ENCODE results near the gene POGLUT2. TPM values are rescaled to one million over a fixed set of nuclear protein-coding genes. Genes with fewer than 3 reads are reported as not detected.

Gene POGLUT2
- total and polyA plus RNA-seq, 2 experiments from 2014 or later: 15.7 to 23.1 TPM

DNA sequence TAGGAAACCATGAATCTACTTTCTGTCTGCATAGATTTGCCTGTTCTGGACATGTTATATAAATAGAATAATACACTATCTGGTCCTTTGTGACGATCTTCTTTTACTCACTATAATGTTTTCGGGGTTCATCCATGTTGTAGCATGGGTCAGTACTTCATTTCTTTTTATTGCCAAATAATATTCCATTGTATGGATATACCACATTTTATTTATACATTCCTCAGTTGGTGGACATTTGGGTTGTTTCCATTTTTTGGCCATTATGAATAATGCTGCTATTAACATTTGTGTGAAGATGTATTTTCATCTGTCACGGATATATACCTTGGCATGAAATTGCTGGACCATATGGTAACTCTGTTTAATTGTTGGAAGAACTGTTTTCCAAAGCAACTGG, 6.9 kb upstream of the POGLUT2 start:
- Histone ChIP-seq H3K36me3 (peaks cover 4% of the 10 kb centered on the region), H3K4me3 (no peak overlapping the region)

GRCh38 chr13:102800145-102801041, 1.6 kb upstream of the POGLUT2 start:
- Histone ChIP-seq H3K4me1 (ENCODE audit: low read depth) (peaks cover 4% of the 10 kb centered on the region), H3K9me3 (ENCODE audit: low read depth) (no peaks in the 10 kb centered on the region), H3K27me3 (no peaks in the 10 kb centered on the region), H3K27ac (no peak overlapping the region), H3K4me3 (peak overlapping the region; percentile 78), H3K36me3 (no peaks in the 10 kb centered on the region)
- TF ChIP-seq, protein P1, sequence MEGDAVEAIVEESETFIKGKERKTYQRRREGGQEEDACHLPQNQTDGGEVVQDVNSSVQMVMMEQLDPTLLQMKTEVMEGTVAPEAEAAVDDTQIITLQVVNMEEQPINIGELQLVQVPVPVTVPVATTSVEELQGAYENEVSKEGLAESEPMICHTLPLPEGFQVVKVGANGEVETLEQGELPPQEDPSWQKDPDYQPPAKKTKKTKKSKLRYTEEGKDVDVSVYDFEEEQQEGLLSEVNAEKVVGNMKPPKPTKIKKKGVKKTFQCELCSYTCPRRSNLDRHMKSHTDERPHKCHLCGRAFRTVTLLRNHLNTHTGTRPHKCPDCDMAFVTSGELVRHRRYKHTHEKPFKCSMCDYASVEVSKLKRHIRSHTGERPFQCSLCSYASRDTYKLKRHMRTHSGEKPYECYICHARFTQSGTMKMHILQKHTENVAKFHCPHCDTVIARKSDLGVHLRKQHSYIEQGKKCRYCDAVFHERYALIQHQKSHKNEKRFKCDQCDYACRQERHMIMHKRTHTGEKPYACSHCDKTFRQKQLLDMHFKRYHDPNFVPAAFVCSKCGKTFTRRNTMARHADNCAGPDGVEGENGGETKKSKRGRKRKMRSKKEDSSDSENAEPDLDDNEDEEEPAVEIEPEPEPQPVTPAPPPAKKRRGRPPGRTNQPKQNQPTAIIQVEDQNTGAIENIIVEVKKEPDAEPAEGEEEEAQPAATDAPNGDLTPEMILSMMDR (IDR thresholded peaks at IDR 0.05; ENCODE audit: low read depth, low read length): peak; percentile 71
- peak; percentile 71 to 86 for DNase-seq (ENCODE audit: low read depth in 1 of 2, low spot score in 1 of 2)

More for the DNA sequence above, 6.9 kb upstream of the POGLUT2 start:
- DNase-seq (ENCODE audit: low read depth in 1 of 2, low spot score in 1 of 2): no peak
- Histone ChIP-seq H3K27ac (no peak overlapping the region), H3K9me3 (ENCODE audit: low read depth) (no peaks in the 10 kb centered on the region), H3K27me3 (no peaks in the 10 kb centered on the region), H3K4me1 (ENCODE audit: low read depth) (no peaks in the 10 kb centered on the region)
- TF ChIP-seq, protein P1 (IDR thresholded peaks at IDR 0.05; ENCODE audit: low read depth, low read length): no peak

DNA sequence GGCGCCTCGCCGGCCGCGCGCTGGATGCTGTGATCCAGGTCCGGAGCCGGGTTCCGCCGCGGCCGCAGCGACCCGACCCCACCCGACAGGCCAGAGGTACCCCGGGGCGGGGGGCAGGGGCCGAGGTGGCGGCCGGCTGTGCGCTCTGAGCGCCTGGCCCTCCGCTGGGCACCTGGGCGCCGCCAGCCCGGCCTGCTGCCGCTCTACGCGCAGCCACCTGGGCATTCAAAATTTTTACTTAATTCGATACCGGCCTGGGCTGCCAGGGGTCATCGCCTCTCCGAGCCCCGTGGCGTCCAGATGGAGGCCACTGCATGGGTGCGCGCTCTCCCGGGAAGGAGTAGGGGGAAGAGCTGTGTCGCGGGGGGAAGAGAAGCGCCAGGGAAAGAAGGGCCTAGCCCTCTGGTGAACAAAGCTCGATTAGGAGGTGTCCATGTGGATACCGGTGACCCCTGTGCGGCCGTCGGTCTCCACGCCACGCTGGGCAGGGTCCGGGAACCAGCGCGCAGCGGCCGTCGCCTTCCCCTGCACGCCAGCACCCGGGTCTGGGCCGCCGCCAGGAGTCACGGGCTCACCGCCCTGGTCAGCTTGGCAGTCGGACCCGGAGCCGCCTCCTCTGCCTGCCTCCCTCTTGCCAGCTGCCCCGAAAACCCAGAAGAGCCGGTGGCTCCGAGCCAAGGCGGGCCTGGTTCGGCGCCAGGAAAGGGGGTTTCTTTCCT, 809 bp upstream of the POGLUT2 start:
- Histone ChIP-seq H3K36me3 (no peaks in the 10 kb centered on the region), H3K27ac (no peak overlapping the region), H3K9me3 (ENCODE audit: low read depth) (no peaks in the 10 kb centered on the region), H3K4me1 (ENCODE audit: low read depth) (peaks cover 4% of the 10 kb centered on the region), H3K27me3 (no peaks in the 10 kb centered on the region), H3K4me3 (peak overlapping the region; percentile 78)
- DNase-seq (ENCODE audit: low read depth in 1 of 2, low spot score in 1 of 2): peak in 1 of 2 donors; percentile 9
- TF ChIP-seq, protein P1 (IDR thresholded peaks at IDR 0.05; ENCODE audit: low read depth, low read length): no peak

- Histone ChIP-seq H3K36me3 (peaks cover 6% of the 10 kb centered on the region), H3K27ac (no peak overlapping the region), H3K27me3 (no peaks in the 10 kb centered on the region), H3K4me1 (ENCODE audit: low read depth) (peaks cover 4% of the 10 kb centered on the region), H3K9me3 (ENCODE audit: low read depth) (no peaks in the 10 kb centered on the region), H3K4me3 (no peak overlapping the region)
- no peak for DNase-seq (ENCODE audit: low read depth in 1 of 2, low spot score in 1 of 2)
- TF ChIP-seq, protein P1 (IDR thresholded peaks at IDR 0.05; ENCODE audit: low read depth, low read length): no peak
These were observed 5.0 kb downstream of the POGLUT2 start for GRCh38 chr13:102793611-102794355.

DNA sequence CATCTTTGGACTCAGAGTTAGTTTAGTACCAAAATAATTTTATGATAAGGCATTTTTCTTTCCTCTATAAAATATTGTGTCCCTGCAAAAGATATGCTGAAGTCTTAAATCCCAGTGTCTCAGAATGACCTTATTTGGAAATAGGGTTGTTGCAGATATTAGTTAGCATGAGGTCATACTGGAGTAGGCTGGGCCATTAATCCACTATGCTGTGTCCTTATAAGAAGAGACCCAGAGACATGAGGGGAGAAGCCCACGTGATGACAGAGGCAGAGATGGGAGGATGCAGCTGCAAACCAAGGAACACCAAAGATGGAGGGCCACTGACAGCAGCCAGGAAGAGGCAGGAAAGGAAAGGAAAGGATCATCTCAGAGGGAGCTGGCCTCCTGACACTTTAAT, 6.4 kb downstream of the POGLUT2 start:
- H3K36me3 ChIP-seq: peaks cover 12% of the 10 kb centered on the region

More for the DNA sequence above, 6.4 kb downstream of the POGLUT2 start:
- Histone ChIP-seq H3K27ac (no peak overlapping the region), H3K9me3 (ENCODE audit: low read depth) (no peaks in the 10 kb centered on the region), H3K4me1 (ENCODE audit: low read depth) (no peaks in the 10 kb centered on the region), H3K27me3 (no peaks in the 10 kb centered on the region), H3K4me3 (no peak overlapping the region)
- no peak for DNase-seq (ENCODE audit: low read depth in 1 of 2, low spot score in 1 of 2)
- TF ChIP-seq, protein P1 (IDR thresholded peaks at IDR 0.05; ENCODE audit: low read depth, low read length): no peak

Measured in cardiac muscle cell (in vitro differentiated cells and primary cell).